Measurements from ENCODE around the gene NDUFA6.

The NDUFA6 gene

GRCh38 chr22:42069801-42070516, 20.6 kb downstream of the NDUFA6 start:
- DNase-seq, result no peak

GRCh38 chr22:42068291-42068690, 22.3 kb downstream of the NDUFA6 start:
- DNase-seq, result no peak

DNA sequence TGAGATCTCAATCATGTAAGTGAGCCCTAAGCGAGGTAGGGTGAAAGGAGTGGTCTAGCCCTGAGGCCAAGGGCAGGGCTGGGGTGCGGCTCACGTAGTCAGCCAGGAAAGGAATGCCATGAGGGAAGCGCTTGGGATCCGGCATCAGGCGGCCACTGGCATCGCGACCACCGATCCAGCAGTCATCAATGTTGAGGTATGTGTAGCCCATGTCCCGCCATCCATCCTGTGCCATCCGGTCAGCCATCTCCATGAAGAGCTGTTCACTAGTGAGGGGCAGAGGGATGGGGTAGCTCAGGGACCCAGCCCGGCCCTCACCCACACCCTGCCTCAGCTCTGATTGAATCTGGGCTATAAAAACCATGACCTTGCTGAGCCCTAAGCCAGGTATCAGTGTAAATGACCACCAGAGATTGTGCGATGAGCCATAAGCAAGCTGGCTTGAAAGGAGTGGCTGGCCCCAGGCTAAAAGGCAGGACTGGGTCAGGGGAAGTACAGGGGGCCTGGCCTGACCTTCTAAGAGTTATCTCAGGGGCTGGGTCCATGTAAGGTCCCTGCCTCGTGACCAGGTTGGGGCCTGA, 22.8 kb downstream of the NDUFA6 start:
- DNase-seq, result no peak

DNA sequence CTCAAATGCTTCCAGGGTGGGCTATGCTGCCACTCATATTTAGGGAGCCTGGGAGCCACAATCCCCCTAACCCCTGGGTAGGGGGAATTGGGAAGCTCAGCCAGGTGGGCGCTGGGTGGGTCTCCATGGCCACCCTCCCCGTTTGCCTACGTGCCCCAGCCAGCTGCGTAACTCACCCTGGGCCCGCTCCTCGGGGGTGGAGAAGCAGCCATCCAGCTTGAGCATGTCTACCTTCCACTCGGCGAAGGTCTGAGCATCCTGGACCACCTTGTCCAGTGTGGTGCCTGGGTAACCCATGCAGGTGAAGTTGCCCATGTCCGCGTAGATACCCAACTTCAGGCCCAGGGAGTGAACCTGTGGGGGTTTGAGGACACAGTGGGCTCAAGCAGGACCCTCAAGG, 23.6 kb downstream of the NDUFA6 start:
- no peak for DNase-seq

DNA sequence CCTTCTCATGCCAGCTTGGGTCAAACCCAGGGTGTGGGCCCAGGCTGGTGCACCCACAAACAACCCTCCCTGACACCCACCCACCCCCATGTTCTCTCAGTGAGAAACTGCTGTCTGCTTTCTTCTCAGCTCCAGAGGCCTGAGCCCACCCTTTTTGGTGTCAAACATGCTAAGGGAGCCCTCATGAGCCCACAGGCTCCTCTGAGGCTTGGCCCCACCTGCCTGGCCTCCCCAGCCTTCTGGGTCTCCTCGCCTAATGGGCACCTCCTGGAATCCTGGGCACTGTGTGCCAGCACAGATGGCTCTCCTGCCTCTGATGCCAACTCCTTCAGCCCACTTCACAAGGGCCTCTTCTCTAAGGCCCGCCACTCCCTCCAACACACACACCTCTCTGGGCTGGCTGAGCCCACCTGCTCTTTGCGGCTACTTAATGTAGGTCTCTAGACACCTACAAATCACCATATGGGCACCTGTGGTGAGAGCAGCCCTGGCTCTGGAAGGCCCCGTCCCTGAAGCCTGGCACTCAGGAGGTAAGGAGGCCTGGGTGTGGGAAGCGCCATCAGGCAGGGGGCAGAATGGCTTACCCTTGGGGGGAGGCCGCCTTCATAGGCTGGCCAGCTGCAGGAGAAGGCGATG, 24.3 kb downstream of the NDUFA6 start:
- no peak for DNase-seq

DNA sequence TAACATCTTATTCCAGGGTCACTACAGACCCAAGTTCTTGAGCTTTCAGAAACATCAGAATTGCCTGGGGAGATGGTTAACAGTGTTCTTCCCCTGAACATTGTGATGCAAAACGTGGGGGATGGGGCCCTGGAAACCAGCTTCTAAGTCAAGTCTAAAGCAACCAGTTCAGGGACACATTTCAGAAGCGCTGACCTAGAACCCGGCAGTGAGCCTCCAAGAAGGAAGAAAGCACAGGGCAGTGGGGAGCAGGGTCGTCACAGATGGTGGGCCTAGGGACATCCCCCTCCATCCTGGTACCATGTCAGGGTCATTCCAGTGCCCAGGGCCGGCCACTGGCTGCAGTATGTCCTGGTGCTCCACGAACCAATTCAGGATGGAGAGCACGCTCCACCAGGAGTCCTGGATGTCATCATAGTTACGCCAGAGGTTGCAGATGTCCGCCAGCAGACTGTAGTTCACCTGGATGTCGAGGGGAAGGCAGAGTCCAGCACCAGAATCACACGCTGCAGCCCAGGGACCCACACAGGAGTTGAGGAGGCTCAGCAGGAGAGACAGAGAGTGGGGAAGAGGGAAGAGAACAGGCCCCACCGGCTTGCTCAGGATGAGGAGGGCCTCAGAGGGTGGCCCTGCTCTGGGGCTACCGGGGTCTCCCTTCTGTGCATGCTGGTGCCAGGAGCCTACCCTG, 25.0 kb downstream of the NDUFA6 start:
- no peak for DNase-seq

DNA sequence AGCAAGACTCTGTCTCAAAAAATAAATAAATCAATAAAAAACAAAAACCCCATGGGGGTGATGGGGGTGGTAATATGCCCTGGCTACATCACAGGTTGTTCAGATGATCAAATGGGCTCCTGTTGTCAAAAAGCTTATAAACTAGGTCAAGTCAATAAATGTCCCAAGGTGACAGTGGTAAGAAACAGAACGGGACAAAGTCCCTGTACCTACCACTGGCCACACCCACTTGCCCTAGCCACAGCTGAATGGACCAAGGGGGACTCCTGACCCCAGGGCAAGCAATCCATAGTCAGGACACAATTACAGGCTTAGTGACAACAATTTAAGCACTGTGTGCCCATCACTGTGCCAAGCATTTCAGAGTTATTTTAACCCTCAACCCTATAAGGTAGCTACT, 25.9 kb downstream of the NDUFA6 start:
- no peak for DNase-seq

- no peak for DNase-seq
Measured at GRCh38 chr22:42062506-42063170, 27.9 kb downstream of the NDUFA6 start.

DNA sequence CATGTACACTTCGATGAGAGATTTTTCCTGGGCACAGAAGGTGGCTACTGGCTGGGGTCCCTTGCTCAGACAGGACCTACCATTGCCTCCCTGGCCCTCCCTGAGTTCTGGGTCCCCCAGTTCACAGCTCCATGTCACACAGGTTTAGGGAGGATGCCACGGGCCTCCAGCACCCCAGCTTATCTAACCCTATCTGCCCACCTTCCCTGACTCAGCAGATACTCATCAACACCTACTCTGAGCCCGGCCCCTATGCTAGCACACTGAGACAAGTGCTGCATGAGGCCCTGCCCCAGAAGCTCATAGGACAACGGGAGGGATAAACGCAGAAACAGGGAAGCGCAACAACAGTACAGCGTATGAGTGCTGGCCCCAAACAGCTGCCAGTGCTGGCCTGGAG, 29.5 kb downstream of the NDUFA6 start:
- DNase-seq, result no peak

DNA sequence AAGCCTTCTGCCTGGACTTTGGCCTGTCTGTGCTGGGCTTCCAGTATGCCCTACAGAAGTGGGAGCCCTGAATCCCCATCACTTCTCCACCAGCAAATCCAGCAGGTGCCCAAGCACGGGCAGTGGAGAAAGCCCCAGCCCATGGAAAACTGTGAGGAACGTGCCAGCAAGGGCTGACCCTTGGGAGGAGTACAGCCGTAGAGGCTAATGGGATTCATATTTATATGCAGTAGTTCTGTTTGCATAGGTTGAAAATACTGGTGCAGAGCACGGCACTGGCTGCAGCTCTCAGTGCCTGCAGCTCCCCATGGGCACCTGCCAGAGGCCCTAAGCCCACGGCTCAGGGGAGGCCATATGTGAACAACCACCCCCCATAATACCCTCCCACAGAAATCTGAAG, 30.1 kb downstream of the NDUFA6 start:
- DNase-seq, result no peak

GRCh38 chr22:42056757-42057511, 33.6 kb downstream of the NDUFA6 start:
- DNase-seq, result no peak

DNA sequence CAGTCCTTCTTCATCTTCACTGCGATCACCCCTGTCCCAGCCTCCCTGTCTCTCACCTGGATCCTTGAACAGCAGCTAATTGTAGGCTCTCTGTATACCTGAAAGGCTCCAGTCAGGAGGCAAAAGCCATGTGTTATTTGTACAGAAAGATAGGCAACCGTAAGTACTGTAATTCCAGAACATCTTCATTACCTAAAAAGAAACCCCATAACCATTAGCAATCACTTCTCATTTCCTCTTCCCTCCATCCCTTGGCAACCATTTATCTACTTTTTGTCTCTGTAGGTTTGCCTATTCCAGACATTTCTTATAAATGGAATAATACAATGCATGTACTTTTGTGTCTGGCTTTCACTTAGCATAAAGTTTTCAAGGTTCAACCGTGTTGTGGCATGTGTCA, 37.8 kb downstream of the NDUFA6 start:
- no peak for DNase-seq

GRCh38 chr22:42050641-42051180, 39.9 kb downstream of the NDUFA6 start:
- no peak for DNase-seq

GRCh38 chr22:42041784-42042183, 48.8 kb downstream of the NDUFA6 start:
- DNase-seq, result no peak

DNA sequence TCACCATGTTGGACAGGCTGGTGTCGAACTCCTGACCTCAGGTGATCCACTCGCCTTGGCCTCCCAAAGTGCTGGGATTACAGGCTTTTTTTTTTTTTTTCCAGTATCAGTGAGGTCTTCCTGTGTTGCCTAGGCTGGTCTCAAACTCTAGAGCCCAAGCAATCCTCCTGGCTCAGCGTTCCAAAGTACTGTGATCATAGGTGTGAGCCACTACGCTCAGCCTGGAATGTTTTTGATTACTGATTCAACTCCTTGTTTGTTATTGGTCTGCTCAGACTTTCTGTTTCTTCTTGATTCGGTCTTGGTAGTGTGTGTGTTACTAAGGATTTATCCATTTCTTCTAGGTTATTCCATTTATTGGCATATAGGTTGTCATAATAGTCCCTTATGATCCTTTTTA, 51.3 kb downstream of the NDUFA6 start:
- no peak for DNase-seq

Measured in NCI-H2081 treated with DMSO at 0.1 percent for 48 hours (cell line).